22Rv1 (cell line): ENCODE measurements around the gene CDH3.

Source experiments
- H3K27ac ChIP-seq: fragments of 450-650 bp; 2 replicates; pipeline ENCODE4 v1.5.1; 2017
- CTCF ChIP-seq: fragments of 450-650 bp; IDR thresholded peaks from 2 replicates; pipeline ENCODE4 v1.5.1; 2017; ENCODE audit warnings: mild to moderate bottlenecking
- ZFX ChIP-seq: fragments of 450-650 bp; IDR thresholded peaks from 2 replicates; pipeline ENCODE4 v1.6.1; 2017; ENCODE audit warnings: antibody characterized with exemption, borderline replicate concordance

Gene CDH3

GRCh38 chr16:68660359-68660795 lies 15.3 kb downstream of the CDH3 start:
- peak overlapping the region; percentile 95 for H3K27ac ChIP-seq
- TF ChIP-seq ZFX (no peak), CTCF (no peak)

GRCh38 chr16:68662035-68662434 lies 16.9 kb downstream of the CDH3 start:
- TF ChIP-seq ZFX (no peak), CTCF (no peak)
- no peak overlapping the region for H3K27ac ChIP-seq

GRCh38 chr16:68664297-68664696 lies 19.2 kb downstream of the CDH3 start:
- TF ChIP-seq ZFX (no peak), CTCF (no peak)
- H3K27ac ChIP-seq = no peak overlapping the region

GRCh38 chr16:68665501-68665900 lies 20.4 kb downstream of the CDH3 start:
- no peak for TF ChIP-seq ZFX
- H3K27ac ChIP-seq = no peak overlapping the region

- H3K27ac ChIP-seq = no peak overlapping the region
- TF ChIP-seq CTCF (no peak), ZFX (no peak)
Measured at GRCh38 chr16:68668266-68668665, 23.2 kb downstream of the CDH3 start.

GRCh38 chr16:68676113-68676860 lies 31.2 kb downstream of the CDH3 start:
- no peak overlapping the region for H3K27ac ChIP-seq
- TF ChIP-seq ZFX = no peak
- TF ChIP-seq CTCF = no peak

- TF ChIP-seq CTCF = no peak
- no peak overlapping the region for H3K27ac ChIP-seq
Measured at GRCh38 chr16:68681038-68681437, 35.9 kb downstream of the CDH3 start.
